ENCODE measurements around the gene TAOK3. TPM values are rescaled to one million over a fixed set of nuclear protein-coding genes. Genes with fewer than 3 reads are reported as not detected.
A peak's percentile ranks its signal among the peaks of the same experiment; 100 is the strongest.

The TAOK3 gene
- total RNA-seq, 1 donor from 2014 or later = 14.7 TPM

DNA sequence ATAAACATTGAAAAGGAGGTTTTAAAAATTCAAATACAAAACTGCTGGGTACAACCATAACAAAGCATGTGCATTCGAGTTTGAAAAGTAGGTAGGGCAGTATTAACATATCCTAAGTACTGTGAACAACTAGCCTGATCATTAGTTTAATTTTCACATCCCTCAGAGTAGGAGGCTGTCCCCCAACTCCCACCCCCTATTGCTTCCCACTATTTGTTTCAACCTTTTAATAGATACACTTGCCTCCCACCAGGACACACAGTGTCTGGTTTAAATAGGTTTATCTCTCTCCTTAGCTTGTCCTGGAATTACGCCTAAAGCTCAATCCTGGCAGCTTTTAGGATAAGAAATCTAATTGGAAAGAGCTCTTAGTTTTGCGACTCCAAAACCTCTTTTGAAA, 2.1 kb downstream of the TAOK3 start:
- H3K4me1 Mint-ChIP-seq (ENCODE audit: low read depth) = peaks cover 23% of the 10 kb centered on the region
- peaks cover 9% of the 10 kb centered on the region for H3K27me3 Mint-ChIP-seq
- H3K27ac Mint-ChIP-seq = no peak overlapping the region
- H3K9me3 Mint-ChIP-seq (ENCODE audit: low read depth) = no peaks in the 10 kb centered on the region
- DNase-seq (ENCODE audit: low spot score, unreplicated experiment) = no peak
- peak overlapping the region; percentile 88 for H3K4me3 Mint-ChIP-seq (ENCODE audit: low read depth)
- H3K36me3 Mint-ChIP-seq (ENCODE audit: insufficient read depth) = no peaks in the 10 kb centered on the region
- TF ChIP-seq, protein P1, sequence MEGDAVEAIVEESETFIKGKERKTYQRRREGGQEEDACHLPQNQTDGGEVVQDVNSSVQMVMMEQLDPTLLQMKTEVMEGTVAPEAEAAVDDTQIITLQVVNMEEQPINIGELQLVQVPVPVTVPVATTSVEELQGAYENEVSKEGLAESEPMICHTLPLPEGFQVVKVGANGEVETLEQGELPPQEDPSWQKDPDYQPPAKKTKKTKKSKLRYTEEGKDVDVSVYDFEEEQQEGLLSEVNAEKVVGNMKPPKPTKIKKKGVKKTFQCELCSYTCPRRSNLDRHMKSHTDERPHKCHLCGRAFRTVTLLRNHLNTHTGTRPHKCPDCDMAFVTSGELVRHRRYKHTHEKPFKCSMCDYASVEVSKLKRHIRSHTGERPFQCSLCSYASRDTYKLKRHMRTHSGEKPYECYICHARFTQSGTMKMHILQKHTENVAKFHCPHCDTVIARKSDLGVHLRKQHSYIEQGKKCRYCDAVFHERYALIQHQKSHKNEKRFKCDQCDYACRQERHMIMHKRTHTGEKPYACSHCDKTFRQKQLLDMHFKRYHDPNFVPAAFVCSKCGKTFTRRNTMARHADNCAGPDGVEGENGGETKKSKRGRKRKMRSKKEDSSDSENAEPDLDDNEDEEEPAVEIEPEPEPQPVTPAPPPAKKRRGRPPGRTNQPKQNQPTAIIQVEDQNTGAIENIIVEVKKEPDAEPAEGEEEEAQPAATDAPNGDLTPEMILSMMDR (IDR thresholded peaks at IDR 0.05; ENCODE audit: unreplicated experiment) = no peak

DNA sequence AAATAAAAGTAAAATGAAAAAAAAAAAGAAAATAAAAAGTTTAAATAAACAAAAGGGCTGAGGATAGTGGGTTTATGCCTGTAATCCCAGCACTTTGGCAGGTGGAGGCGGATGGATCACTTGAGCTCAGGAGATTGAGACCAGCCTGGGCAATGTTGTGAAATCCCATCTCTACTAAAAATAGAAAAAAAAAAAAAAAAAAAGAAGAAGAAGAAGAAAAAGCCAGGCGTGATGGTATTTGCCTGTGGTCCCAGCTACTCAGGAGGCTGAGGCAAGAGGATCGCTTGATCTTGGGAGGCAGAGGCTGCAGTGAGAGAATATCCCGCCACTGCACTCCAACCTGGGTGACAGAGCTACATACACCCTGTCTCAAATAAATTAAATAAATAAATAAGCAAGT, 3.9 kb downstream of the TAOK3 start:
- Mint-ChIP-seq H3K4me1 (ENCODE audit: low read depth) (peaks cover 16% of the 10 kb centered on the region), H3K27me3 (peaks cover 9% of the 10 kb centered on the region), H3K9me3 (ENCODE audit: low read depth) (no peaks in the 10 kb centered on the region), H3K27ac (no peak overlapping the region), H3K4me3 (ENCODE audit: low read depth) (no peak overlapping the region), H3K36me3 (ENCODE audit: insufficient read depth) (no peaks in the 10 kb centered on the region)
- DNase-seq (ENCODE audit: low spot score, unreplicated experiment) = no peak
- TF ChIP-seq, protein P1 (IDR thresholded peaks at IDR 0.05; ENCODE audit: unreplicated experiment) = no peak

DNA sequence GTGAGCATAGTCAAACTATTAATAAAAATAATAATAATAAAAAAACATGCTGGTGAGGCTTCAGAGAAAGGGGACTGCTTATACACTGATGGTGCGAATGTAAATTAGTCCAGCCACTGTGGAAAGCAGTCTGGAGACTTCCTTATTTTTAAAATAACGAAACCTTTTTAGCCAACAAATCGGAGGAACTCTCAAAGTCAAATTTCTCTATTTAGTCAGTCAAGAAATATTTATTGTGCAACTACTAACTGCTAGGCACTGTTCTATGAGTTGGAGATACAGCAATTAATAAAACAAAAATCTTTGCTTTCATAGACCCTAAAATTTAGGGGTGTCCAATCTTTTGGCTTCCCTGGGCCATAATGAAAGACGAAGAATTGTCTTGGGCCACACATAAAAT, 10.8 kb downstream of the TAOK3 start:
- TF ChIP-seq, protein P1 (IDR thresholded peaks at IDR 0.05; ENCODE audit: unreplicated experiment) = no peak

GRCh38 chr12:118361092-118361404, 11.7 kb downstream of the TAOK3 start:
- no peak overlapping the region for H3K27ac Mint-ChIP-seq
- TF ChIP-seq, protein P1 (IDR thresholded peaks at IDR 0.05; ENCODE audit: unreplicated experiment) = no peak
- H3K9me3 Mint-ChIP-seq (ENCODE audit: low read depth) = no peaks in the 10 kb centered on the region
- H3K27me3 Mint-ChIP-seq = no peaks in the 10 kb centered on the region
- no peak for DNase-seq (ENCODE audit: low spot score, unreplicated experiment)
- H3K4me1 Mint-ChIP-seq (ENCODE audit: low read depth) = peaks cover 8% of the 10 kb centered on the region
- H3K4me3 Mint-ChIP-seq (ENCODE audit: low read depth) = no peak overlapping the region
- H3K36me3 Mint-ChIP-seq (ENCODE audit: insufficient read depth) = no peaks in the 10 kb centered on the region

More for the DNA sequence above, 10.8 kb downstream of the TAOK3 start:
- Mint-ChIP-seq H3K4me3 (ENCODE audit: low read depth) (no peak overlapping the region), H3K4me1 (ENCODE audit: low read depth) (peaks cover 7% of the 10 kb centered on the region), H3K36me3 (ENCODE audit: insufficient read depth) (no peaks in the 10 kb centered on the region), H3K27me3 (no peaks in the 10 kb centered on the region), H3K9me3 (ENCODE audit: low read depth) (no peaks in the 10 kb centered on the region), H3K27ac (no peak overlapping the region)
- DNase-seq (ENCODE audit: low spot score, unreplicated experiment) = no peak

GRCh38 chr12:118359541-118359915, 13.2 kb downstream of the TAOK3 start:
- peaks cover 8% of the 10 kb centered on the region for H3K4me1 Mint-ChIP-seq (ENCODE audit: low read depth)
- no peak for DNase-seq (ENCODE audit: low spot score, unreplicated experiment)
- no peaks in the 10 kb centered on the region for H3K27me3 Mint-ChIP-seq
- no peak overlapping the region for H3K4me3 Mint-ChIP-seq (ENCODE audit: low read depth)
- H3K36me3 Mint-ChIP-seq (ENCODE audit: insufficient read depth) = peaks cover 1% of the 10 kb centered on the region
- no peak overlapping the region for H3K27ac Mint-ChIP-seq
- H3K9me3 Mint-ChIP-seq (ENCODE audit: low read depth) = no peaks in the 10 kb centered on the region
- TF ChIP-seq, protein P1 (IDR thresholded peaks at IDR 0.05; ENCODE audit: unreplicated experiment) = no peak
